ENCODE results near the gene ZNF485.

DNA sequence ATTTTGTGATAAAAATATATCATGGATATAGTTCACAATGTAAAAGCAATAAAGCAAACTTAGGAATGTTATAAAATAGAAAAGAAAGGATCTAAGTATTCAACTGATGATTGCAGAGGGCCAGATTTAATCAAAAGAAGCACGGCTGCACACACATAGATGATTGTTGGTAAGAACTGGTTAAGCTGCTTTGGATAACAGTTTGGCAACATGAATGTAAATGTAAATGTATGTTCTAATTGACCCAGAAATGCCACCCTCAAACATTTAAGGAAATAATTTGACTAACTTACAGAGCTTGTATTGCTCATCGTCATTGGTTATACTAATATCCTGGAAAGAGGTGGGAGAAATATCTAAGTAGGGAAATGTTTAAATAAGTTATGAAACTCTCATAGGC, 13.1 kb downstream of the ZNF485 start:
- TF ChIP-seq, protein P1, sequence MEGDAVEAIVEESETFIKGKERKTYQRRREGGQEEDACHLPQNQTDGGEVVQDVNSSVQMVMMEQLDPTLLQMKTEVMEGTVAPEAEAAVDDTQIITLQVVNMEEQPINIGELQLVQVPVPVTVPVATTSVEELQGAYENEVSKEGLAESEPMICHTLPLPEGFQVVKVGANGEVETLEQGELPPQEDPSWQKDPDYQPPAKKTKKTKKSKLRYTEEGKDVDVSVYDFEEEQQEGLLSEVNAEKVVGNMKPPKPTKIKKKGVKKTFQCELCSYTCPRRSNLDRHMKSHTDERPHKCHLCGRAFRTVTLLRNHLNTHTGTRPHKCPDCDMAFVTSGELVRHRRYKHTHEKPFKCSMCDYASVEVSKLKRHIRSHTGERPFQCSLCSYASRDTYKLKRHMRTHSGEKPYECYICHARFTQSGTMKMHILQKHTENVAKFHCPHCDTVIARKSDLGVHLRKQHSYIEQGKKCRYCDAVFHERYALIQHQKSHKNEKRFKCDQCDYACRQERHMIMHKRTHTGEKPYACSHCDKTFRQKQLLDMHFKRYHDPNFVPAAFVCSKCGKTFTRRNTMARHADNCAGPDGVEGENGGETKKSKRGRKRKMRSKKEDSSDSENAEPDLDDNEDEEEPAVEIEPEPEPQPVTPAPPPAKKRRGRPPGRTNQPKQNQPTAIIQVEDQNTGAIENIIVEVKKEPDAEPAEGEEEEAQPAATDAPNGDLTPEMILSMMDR (optimal IDR thresholded peaks at IDR 0.05 in 1 of 3, IDR thresholded peaks at IDR 0.05 in 1 of 3, conservative IDR thresholded peaks at IDR 0.05 in 1 of 3; ENCODE audit: extremely low read depth in 1 of 3, insufficient read depth in 2 of 3, low read length in 3 of 3): no peak
- no peak for TF ChIP-seq EZH2 (IDR thresholded peaks at IDR 0.05; ENCODE audit: low read length)
